HEK293 (cell line): Measurements from ENCODE around the gene DYNLT3.
A peak's percentile ranks its signal among the peaks of the same experiment; 100 is the strongest.

Experiments used
- CTCF ChIA-PET: fragments of 350-600 bp; formaldehyde crosslinking; extraction: SDS; loops from one replicate; lab custom pipeline; 2021; ENCODE audit warnings: antibody characterized with exemption; lab: Yijun Ruan, JAX
- POLR2A ChIA-PET: fragments of 300-600 bp; formaldehyde crosslinking; extraction: SDS; loops from one replicate; lab custom pipeline; 2020; ENCODE audit warnings: antibody characterized with exemption, inconsistent platforms; lab: Yijun Ruan, JAX
- H3K27ac ChIP-seq: fragments of 200-500 bp; sonication (Bioruptor generic); 2 replicates; pipeline ENCODE4 v1.5.1; 2014; ENCODE audit warnings: low read depth, low read length, control low read depth, inconsistent platforms; ENCODE audit errors: extremely low read depth
- H3K36me3 ChIP-seq, 2 experiments: fragments of 200-500 bp in 1 of 2; sonication (Bioruptor generic) in 1 of 2; 1 replicate in 1 of 2; 2 replicates in 1 of 2; pipeline ENCODE4 v1.5.1; 2014 to 2017; ENCODE audit warnings: inconsistent platforms in 2 of 2, low read length in 2 of 2; ENCODE audit not compliant: control insufficient read depth in 2 of 2, insufficient read depth in 1 of 2
- H3K4me1 ChIP-seq: fragments of 200-500 bp; sonication (Bioruptor generic); 2 replicates; pipeline ENCODE4 v1.5.1; 2014; ENCODE audit warnings: mild to moderate bottlenecking, low read length, inconsistent platforms; ENCODE audit not compliant: control insufficient read depth, insufficient read depth
- H3K4me3 ChIP-seq: 2 replicates; pipeline ENCODE4 v1.5.1; 2011; ENCODE audit warnings: low read depth, mild to moderate bottlenecking, control low read depth, low read length, moderate library complexity
- H3K9me3 ChIP-seq: fragments of 200-500 bp; sonication (Bioruptor generic); 2 replicates; pipeline ENCODE4 v1.5.1; 2014; ENCODE audit warnings: low read depth, low read length, inconsistent platforms; ENCODE audit not compliant: control insufficient read depth, insufficient read depth
- YY1 ChIP-seq: fragments of 450-650 bp; formaldehyde crosslinking; IDR thresholded peaks from 2 replicates; pipeline ENCODE4 v1.5.1; 2018; ENCODE audit warnings: missing biosample characterization, missing genetic modification characterization
- ZNF133 ChIP-seq: fragments of 450-650 bp; formaldehyde crosslinking; IDR thresholded peaks from 2 replicates; pipeline ENCODE4 v1.5.1; 2016; ENCODE audit warnings: missing biosample characterization, missing genetic modification characterization
- ZNF391 ChIP-seq: fragments of 450-650 bp; formaldehyde crosslinking; IDR thresholded peaks from 2 replicates; pipeline ENCODE4 v1.5.1; 2016; ENCODE audit warnings: low read depth, missing biosample characterization, missing genetic modification characterization, borderline replicate concordance
- ZNF654 ChIP-seq: fragments of 450-650 bp; formaldehyde crosslinking; IDR thresholded peaks from 2 replicates; pipeline ENCODE4 v1.5.1; 2016; ENCODE audit warnings: low read depth, missing biosample characterization, missing genetic modification characterization
- ZNF777 ChIP-seq: fragments of 450-650 bp; formaldehyde crosslinking; IDR thresholded peaks from 2 replicates; pipeline ENCODE4 v1.5.1; 2017; ENCODE audit warnings: missing biosample characterization, missing genetic modification characterization, borderline replicate concordance
- TF ChIP-seq, protein P1 (sequence below): sonication (generic); formaldehyde crosslinking; IDR thresholded peaks from 2 replicates; pipeline ENCODE4 v1.8.1; 2022; ENCODE audit warnings: mild to moderate bottlenecking, moderate library complexity, missing genetic modification reagents
- TF ChIP-seq, protein P2 (sequence below): fragments of 450-650 bp; formaldehyde crosslinking; IDR thresholded peaks from 2 replicates; pipeline ENCODE4 v1.5.1; 2017; ENCODE audit warnings: missing biosample characterization, missing genetic modification characterization
- TF ChIP-seq, protein P3 (sequence below): fragments of 450-650 bp; formaldehyde crosslinking; IDR thresholded peaks from 2 replicates; pipeline ENCODE4 v1.5.1; 2016; ENCODE audit warnings: missing biosample characterization, missing genetic modification characterization
- TF ChIP-seq, protein P4 (sequence below): fragments of 450-650 bp; formaldehyde crosslinking; IDR thresholded peaks from 2 replicates; pipeline ENCODE4 v1.5.1; 2017; ENCODE audit warnings: missing biosample characterization, mild to moderate bottlenecking, missing genetic modification characterization, moderate library complexity
- TF ChIP-seq, protein P5 (sequence below): fragments of 450-650 bp; formaldehyde crosslinking; IDR thresholded peaks from 2 replicates; pipeline ENCODE4 v1.5.1; 2016; ENCODE audit warnings: missing biosample characterization, missing genetic modification characterization
- TF ChIP-seq, protein P6 (sequence below): fragments of 450-650 bp; formaldehyde crosslinking; IDR thresholded peaks from 2 replicates; pipeline ENCODE4 v1.5.1; 2016; ENCODE audit warnings: missing biosample characterization, missing genetic modification characterization
- TF ChIP-seq, protein P7 (sequence below): fragments of 450-650 bp; formaldehyde crosslinking; IDR thresholded peaks from 2 replicates; pipeline ENCODE4 v1.5.1; 2016; ENCODE audit warnings: missing biosample characterization, missing genetic modification characterization

Gene DYNLT3

DNA sequence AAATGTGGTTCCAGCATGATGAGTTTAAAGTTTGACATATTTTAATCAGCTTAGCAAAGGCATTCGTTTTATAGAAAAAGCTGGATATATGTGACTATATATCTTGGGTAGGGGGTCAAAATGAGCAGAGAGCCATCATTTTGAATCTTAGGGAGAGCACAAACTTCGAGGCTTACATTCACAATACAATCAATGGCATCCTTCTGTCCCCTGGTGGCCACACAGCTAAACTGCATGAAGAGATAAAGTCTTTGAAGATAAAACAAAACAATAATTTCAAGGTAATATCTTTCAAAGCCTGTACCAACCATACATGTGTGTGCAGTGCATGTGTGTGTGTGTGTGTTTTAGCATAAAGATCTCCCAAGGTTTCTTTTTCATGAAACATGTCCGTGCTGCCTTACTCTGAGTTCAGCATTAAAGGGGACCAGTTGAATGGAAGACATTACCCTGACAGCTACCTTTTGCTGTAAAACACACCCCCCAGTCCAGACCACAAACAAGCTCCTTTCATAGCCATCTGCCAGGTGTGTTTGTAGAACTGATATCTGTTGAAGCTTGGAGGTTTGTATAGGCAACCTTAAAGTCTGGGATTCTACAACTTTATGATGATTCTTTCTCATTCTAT, 22.0 kb downstream of the DYNLT3 start:
- Histone ChIP-seq H3K36me3 (no peaks in the 10 kb centered on the region), H3K4me3 (no peak overlapping the region), H3K4me1 (no peaks in the 10 kb centered on the region), H3K27ac (no peak overlapping the region), H3K9me3 (no peaks in the 10 kb centered on the region)
- ChIA-PET POLR2A (no interaction called here), CTCF (interaction anchor here (0.5 to 5.2 kb wide), 36 partner anchors 9 to 745 kb away, joined by 3 to 89 read pairs (median 4); partner anchors contain the start of gene DYNLT3)
- TF ChIP-seq YY1 (no peak), ZNF777 (tag by site-specific recombination) (no peak), ZNF133 (no peak), ZNF391 (tag by site-specific recombination) (no peak), ZNF654 (tag by site-specific recombination) (peak; percentile 63)
- TF ChIP-seq, protein P1, sequence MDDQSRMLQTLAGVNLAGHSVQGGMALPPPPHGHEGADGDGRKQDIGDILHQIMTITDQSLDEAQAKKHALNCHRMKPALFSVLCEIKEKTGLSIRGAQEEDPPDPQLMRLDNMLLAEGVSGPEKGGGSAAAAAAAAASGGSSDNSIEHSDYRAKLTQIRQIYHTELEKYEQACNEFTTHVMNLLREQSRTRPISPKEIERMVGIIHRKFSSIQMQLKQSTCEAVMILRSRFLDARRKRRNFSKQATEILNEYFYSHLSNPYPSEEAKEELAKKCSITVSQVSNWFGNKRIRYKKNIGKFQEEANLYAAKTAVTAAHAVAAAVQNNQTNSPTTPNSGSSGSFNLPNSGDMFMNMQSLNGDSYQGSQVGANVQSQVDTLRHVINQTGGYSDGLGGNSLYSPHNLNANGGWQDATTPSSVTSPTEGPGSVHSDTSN (CRISPR knock-in tag), result no peak
- TF ChIP-seq, protein P2, sequence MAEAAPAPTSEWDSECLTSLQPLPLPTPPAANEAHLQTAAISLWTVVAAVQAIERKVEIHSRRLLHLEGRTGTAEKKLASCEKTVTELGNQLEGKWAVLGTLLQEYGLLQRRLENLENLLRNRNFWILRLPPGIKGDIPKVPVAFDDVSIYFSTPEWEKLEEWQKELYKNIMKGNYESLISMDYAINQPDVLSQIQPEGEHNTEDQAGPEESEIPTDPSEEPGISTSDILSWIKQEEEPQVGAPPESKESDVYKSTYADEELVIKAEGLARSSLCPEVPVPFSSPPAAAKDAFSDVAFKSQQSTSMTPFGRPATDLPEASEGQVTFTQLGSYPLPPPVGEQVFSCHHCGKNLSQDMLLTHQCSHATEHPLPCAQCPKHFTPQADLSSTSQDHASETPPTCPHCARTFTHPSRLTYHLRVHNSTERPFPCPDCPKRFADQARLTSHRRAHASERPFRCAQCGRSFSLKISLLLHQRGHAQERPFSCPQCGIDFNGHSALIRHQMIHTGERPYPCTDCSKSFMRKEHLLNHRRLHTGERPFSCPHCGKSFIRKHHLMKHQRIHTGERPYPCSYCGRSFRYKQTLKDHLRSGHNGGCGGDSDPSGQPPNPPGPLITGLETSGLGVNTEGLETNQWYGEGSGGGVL (tag by site-specific recombination), result no peak
- TF ChIP-seq, protein P3, sequence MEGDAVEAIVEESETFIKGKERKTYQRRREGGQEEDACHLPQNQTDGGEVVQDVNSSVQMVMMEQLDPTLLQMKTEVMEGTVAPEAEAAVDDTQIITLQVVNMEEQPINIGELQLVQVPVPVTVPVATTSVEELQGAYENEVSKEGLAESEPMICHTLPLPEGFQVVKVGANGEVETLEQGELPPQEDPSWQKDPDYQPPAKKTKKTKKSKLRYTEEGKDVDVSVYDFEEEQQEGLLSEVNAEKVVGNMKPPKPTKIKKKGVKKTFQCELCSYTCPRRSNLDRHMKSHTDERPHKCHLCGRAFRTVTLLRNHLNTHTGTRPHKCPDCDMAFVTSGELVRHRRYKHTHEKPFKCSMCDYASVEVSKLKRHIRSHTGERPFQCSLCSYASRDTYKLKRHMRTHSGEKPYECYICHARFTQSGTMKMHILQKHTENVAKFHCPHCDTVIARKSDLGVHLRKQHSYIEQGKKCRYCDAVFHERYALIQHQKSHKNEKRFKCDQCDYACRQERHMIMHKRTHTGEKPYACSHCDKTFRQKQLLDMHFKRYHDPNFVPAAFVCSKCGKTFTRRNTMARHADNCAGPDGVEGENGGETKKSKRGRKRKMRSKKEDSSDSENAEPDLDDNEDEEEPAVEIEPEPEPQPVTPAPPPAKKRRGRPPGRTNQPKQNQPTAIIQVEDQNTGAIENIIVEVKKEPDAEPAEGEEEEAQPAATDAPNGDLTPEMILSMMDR (tag by site-specific recombination), result peak; percentile 44; the same call in 1 of the 2 replicates
- TF ChIP-seq, protein P4, sequence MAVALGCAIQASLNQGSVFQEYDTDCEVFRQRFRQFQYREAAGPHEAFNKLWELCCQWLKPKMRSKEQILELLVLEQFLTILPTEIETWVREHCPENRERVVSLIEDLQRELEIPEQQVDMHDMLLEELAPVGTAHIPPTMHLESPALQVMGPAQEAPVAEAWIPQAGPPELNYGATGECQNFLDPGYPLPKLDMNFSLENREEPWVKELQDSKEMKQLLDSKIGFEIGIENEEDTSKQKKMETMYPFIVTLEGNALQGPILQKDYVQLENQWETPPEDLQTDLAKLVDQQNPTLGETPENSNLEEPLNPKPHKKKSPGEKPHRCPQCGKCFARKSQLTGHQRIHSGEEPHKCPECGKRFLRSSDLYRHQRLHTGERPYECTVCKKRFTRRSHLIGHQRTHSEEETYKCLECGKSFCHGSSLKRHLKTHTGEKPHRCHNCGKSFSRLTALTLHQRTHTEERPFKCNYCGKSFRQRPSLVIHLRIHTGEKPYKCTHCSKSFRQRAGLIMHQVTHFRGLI (tag by site-specific recombination), result no peak
- TF ChIP-seq, protein P5, sequence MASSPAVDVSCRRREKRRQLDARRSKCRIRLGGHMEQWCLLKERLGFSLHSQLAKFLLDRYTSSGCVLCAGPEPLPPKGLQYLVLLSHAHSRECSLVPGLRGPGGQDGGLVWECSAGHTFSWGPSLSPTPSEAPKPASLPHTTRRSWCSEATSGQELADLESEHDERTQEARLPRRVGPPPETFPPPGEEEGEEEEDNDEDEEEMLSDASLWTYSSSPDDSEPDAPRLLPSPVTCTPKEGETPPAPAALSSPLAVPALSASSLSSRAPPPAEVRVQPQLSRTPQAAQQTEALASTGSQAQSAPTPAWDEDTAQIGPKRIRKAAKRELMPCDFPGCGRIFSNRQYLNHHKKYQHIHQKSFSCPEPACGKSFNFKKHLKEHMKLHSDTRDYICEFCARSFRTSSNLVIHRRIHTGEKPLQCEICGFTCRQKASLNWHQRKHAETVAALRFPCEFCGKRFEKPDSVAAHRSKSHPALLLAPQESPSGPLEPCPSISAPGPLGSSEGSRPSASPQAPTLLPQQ (tag by site-specific recombination), result no peak
- TF ChIP-seq, protein P6, sequence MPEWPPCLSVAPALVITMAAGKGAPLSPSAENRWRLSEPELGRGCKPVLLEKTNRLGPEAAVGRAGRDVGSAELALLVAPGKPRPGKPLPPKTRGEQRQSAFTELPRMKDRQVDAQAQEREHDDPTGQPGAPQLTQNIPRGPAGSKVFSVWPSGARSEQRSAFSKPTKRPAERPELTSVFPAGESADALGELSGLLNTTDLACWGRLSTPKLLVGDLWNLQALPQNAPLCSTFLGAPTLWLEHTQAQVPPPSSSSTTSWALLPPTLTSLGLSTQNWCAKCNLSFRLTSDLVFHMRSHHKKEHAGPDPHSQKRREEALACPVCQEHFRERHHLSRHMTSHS (tag by site-specific recombination), result no peak
- TF ChIP-seq, protein P7, sequence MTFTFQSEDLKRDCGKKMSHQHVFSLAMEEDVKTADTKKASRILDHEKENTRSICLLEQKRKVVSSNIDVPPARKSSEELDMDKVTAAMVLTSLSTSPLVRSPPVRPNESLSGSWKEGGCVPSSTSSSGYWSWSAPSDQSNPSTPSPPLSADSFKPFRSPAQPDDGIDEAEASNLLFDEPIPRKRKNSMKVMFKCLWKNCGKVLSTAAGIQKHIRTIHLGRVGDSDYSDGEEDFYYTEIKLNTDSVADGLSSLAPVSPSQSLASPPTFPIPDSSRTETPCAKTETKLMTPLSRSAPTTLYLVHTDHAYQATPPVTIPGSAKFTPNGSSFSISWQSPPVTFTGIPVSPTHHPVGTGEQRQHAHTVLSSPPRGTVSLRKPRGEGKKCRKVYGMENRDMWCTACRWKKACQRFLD (tag by site-specific recombination), result no peak
